T follicular helper cell (primary cell): ENCODE data around the gene SLC39A9.

Experiments used
- DNase-seq: peaks from one replicate; pipeline ENCODE4 v3.0.0-alpha.2; 2020; ENCODE audit warnings: low read depth

SLC39A9 gene

GRCh38 chr14:69499436-69499835, 100.9 kb downstream of the SLC39A9 start:
- no peak for DNase-seq

- no peak for DNase-seq
Measured at GRCh38 chr14:69500096-69500495, 101.6 kb downstream of the SLC39A9 start.

DNA sequence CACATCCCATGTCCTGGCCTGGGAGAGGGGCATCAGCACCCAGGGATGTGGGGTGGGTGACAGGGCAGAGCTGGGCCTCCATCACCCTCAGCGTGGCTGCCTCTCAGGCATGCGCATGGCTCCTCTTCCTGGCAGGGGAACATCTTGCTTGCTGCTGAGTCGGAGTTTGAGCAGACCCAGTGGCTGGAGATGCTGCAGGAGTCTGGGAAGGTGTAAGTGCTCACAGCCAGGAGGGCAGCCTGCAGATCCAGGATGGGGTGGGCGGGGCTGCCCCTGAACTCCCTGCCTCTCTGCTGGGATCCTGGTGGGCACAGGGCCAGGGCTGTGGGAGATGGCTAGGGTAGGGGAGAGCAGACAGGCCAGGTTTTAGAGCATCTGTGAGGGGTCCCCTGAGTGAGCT, 102.2 kb downstream of the SLC39A9 start:
- no peak for DNase-seq

- DNase-seq: no peak
Measured at GRCh38 chr14:69501423-69501838, 102.9 kb downstream of the SLC39A9 start.

GRCh38 chr14:69504775-69505174, 106.3 kb downstream of the SLC39A9 start:
- no peak for DNase-seq

GRCh38 chr14:69505338-69506240, 107.1 kb downstream of the SLC39A9 start:
- no peak for DNase-seq

DNA sequence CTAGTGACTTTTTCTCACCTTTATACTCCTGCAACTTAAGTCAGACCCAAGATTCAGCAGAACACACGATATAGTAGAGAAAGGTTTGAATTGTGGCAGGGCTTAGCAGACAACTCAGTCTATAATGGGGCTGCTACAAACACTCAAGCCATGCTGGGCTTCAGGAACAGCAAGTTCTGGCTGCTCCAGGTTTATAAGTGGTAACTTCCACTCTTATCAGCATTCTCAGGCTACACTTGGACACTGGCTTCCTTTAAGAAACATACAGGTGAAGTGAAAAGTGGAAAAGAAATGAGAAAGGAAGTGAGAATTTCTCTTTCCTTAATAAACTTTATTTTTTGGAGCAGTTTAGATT, 107.7 kb downstream of the SLC39A9 start:
- DNase-seq: no peak
